ENCODE data around the gene PSMC1.

PSMC1 gene

DNA sequence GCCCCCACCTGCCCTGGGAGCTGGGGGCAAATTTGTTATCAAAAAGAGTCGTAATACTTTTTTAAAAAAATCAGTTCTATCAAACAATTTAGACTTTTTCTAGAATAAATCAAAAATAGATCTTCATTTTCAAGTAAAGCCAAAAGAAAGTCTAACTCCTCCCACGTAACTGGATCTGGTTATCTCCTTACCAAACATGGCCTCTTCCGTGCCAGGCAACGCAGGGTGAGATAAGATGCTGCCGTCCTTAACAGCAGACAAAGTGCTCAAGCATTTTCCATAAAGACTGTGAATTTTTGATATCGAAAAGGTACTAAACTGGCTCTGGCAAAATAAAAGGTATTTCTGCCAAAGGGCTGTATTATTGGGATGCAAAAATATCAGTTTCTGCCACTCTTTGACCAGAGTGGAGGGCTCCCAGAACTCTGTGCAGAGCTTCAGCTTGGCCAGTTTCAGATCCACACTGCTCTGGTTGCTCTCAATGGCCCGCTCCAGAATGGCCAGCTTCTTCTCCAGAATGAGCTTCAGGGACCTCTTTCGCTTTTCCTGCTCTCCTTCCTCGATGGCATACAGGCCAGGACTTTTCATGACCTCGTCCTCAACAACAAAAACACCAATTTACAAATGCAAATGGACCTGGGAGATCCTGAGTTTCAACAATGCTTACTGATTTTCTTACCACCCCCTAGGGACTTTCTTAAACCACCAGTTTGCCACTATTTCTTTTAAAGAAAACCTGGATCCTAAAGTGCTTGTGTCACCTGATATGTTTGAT lies 46.4 kb downstream of the PSMC1 start:
- no peaks in the 10 kb centered on the region for H3K9me3 ChIP-seq (ENCODE audit: control insufficient read depth, low read length)
- H3K4me2 ChIP-seq (ENCODE audit: low read length, poor library complexity, severe bottlenecking) = no peak overlapping the region
- no peak overlapping the region for H3K4me3 ChIP-seq (ENCODE audit: insufficient read depth in 1 of 2, low read depth in 1 of 2, low read length in 2 of 2)
- no peak overlapping the region for H2AK5ac ChIP-seq (ENCODE audit: low read length, severe bottlenecking)
- no peak overlapping the region for H4K91ac ChIP-seq (ENCODE audit: low read length)
- 88% methylated on average over 10 of the region's 10 CpGs for WGBS
- H3K79me1 ChIP-seq (replicated peaks; ENCODE audit: low read length, poor library complexity, severe bottlenecking) = peaks cover 21% of the 10 kb centered on the region
- H3K23ac ChIP-seq (ENCODE audit: low read length in 2 of 2) = no peak overlapping the region
- no peak overlapping the region for H3K4ac ChIP-seq (ENCODE audit: low read depth in 1 of 2, low read length in 2 of 2)
- no peak overlapping the region for H3K27ac ChIP-seq (ENCODE audit: low read length, poor library complexity, severe bottlenecking)
- H2BK120ac ChIP-seq (ENCODE audit: low read depth, low read length) = no peak overlapping the region
- H4K8ac ChIP-seq (ENCODE audit: low read length) = no peak overlapping the region
- H3K4me1 ChIP-seq (ENCODE audit: control insufficient read depth, insufficient read depth, low read depth, low read length) = no peaks in the 10 kb centered on the region
- H2BK15ac ChIP-seq (ENCODE audit: low read depth, poor library complexity, severe bottlenecking) = no peak overlapping the region
- H2AFZ ChIP-seq (ENCODE audit: low read depth, low read length) = no peak overlapping the region
- DNase-seq = no peak
- H3K36me3 ChIP-seq (ENCODE audit: control insufficient read depth in 1 of 2, insufficient read depth in 2 of 2, low read depth in 1 of 2, low read length in 2 of 2) = peaks cover 27 to 65% of the 10 kb centered on the region in 2 experiments
- no peak overlapping the region for H3K14ac ChIP-seq (ENCODE audit: low read length in 2 of 2)
- no peaks in the 10 kb centered on the region for H3K27me3 ChIP-seq (ENCODE audit: control insufficient read depth in 1 of 2, insufficient read depth in 1 of 2, low read length in 2 of 2)
- H2BK12ac ChIP-seq (ENCODE audit: low read length in 2 of 2) = no peak overlapping the region
- H3K18ac ChIP-seq (ENCODE audit: low read depth in 1 of 2, low read length in 2 of 2) = no peak overlapping the region
- no peak overlapping the region for H3K9ac ChIP-seq (ENCODE audit: low read length)
- H2BK5ac ChIP-seq (ENCODE audit: low read depth, low read length, poor library complexity, severe bottlenecking) = no peak overlapping the region

GRCh38 chr14:90303473-90303872 lies 47.1 kb downstream of the PSMC1 start:
- no peak overlapping the region for H2AK5ac ChIP-seq (ENCODE audit: low read length, severe bottlenecking)
- no peak overlapping the region for H3K18ac ChIP-seq (ENCODE audit: low read depth in 1 of 2, low read length in 2 of 2)
- no peak overlapping the region for H2BK5ac ChIP-seq (ENCODE audit: low read depth, low read length, poor library complexity, severe bottlenecking)
- no peak overlapping the region for H2BK12ac ChIP-seq (ENCODE audit: low read length in 2 of 2)
- no peaks in the 10 kb centered on the region for H3K27me3 ChIP-seq (ENCODE audit: control insufficient read depth in 1 of 2, insufficient read depth in 1 of 2, low read length in 2 of 2)
- H3K79me1 ChIP-seq (replicated peaks; ENCODE audit: low read length, poor library complexity, severe bottlenecking) = peaks cover 22% of the 10 kb centered on the region
- no peak overlapping the region for H3K9ac ChIP-seq (ENCODE audit: low read length)
- no peaks in the 10 kb centered on the region for H3K9me3 ChIP-seq (ENCODE audit: control insufficient read depth, low read length)
- H3K23ac ChIP-seq (ENCODE audit: low read length in 2 of 2) = no peak overlapping the region
- H2BK120ac ChIP-seq (ENCODE audit: low read depth, low read length) = no peak overlapping the region
- H3K4me2 ChIP-seq (ENCODE audit: low read length, poor library complexity, severe bottlenecking) = no peak overlapping the region
- 94% methylated on average over 4 of the region's 4 CpGs for whole genome bisulfite sequencing
- no peak overlapping the region for H4K8ac ChIP-seq (ENCODE audit: low read length)
- H3K36me3 ChIP-seq (ENCODE audit: control insufficient read depth in 1 of 2, insufficient read depth in 2 of 2, low read depth in 1 of 2, low read length in 2 of 2) = peaks cover 23 to 65% of the 10 kb centered on the region in 2 experiments
- no peak overlapping the region for H2AFZ ChIP-seq (ENCODE audit: low read depth, low read length)
- H3K4ac ChIP-seq (ENCODE audit: low read depth in 1 of 2, low read length in 2 of 2) = no peak overlapping the region
- no peak overlapping the region for H3K14ac ChIP-seq (ENCODE audit: low read length in 2 of 2)
- no peaks in the 10 kb centered on the region for H3K4me1 ChIP-seq (ENCODE audit: control insufficient read depth, insufficient read depth, low read depth, low read length)
- H3K4me3 ChIP-seq (ENCODE audit: insufficient read depth in 1 of 2, low read depth in 1 of 2, low read length in 2 of 2) = no peak overlapping the region
- H4K91ac ChIP-seq (ENCODE audit: low read length) = no peak overlapping the region
- no peak overlapping the region for H2BK15ac ChIP-seq (ENCODE audit: low read depth, poor library complexity, severe bottlenecking)
- H3K27ac ChIP-seq (ENCODE audit: low read length, poor library complexity, severe bottlenecking) = no peak overlapping the region
- no peak for DNase-seq

GRCh38 chr14:90304502-90304901 lies 48.1 kb downstream of the PSMC1 start:
- Histone ChIP-seq H3K9me3 (ENCODE audit: control insufficient read depth, low read length) (no peaks in the 10 kb centered on the region), H3K36me3 (ENCODE audit: control insufficient read depth in 1 of 2, insufficient read depth in 2 of 2, low read depth in 1 of 2, low read length in 2 of 2) (peaks cover 20 to 66% of the 10 kb centered on the region in 2 experiments), H3K18ac (ENCODE audit: low read depth in 1 of 2, low read length in 2 of 2) (no peak overlapping the region), H3K4ac (ENCODE audit: low read depth in 1 of 2, low read length in 2 of 2) (no peak overlapping the region), H4K8ac (ENCODE audit: low read length) (no peak overlapping the region), H3K4me3 (ENCODE audit: insufficient read depth in 1 of 2, low read depth in 1 of 2, low read length in 2 of 2) (no peak overlapping the region), H3K9ac (ENCODE audit: low read length) (no peak overlapping the region), H2BK12ac (ENCODE audit: low read length in 2 of 2) (no peak overlapping the region), H4K91ac (ENCODE audit: low read length) (no peak overlapping the region), H3K79me1 (replicated peaks; ENCODE audit: low read length, poor library complexity, severe bottlenecking) (peaks cover 20% of the 10 kb centered on the region), H2AFZ (ENCODE audit: low read depth, low read length) (no peak overlapping the region), H2BK5ac (ENCODE audit: low read depth, low read length, poor library complexity, severe bottlenecking) (no peak overlapping the region), H2BK15ac (ENCODE audit: low read depth, poor library complexity, severe bottlenecking) (no peak overlapping the region), H2AK5ac (ENCODE audit: low read length, severe bottlenecking) (no peak overlapping the region), H3K4me1 (ENCODE audit: control insufficient read depth, insufficient read depth, low read depth, low read length) (no peaks in the 10 kb centered on the region), H3K14ac (ENCODE audit: low read length in 2 of 2) (no peak overlapping the region), H2BK120ac (ENCODE audit: low read depth, low read length) (no peak overlapping the region), H3K27ac (ENCODE audit: low read length, poor library complexity, severe bottlenecking) (no peak overlapping the region), H3K23ac (ENCODE audit: low read length in 2 of 2) (no peak overlapping the region), H3K4me2 (ENCODE audit: low read length, poor library complexity, severe bottlenecking) (no peak overlapping the region), H3K27me3 (ENCODE audit: control insufficient read depth in 1 of 2, insufficient read depth in 1 of 2, low read length in 2 of 2) (no peaks in the 10 kb centered on the region)
- no peak for DNase-seq

- H3K9me3 ChIP-seq (ENCODE audit: control insufficient read depth, low read length) = no peaks in the 10 kb centered on the region
- no peak overlapping the region for H2AFZ ChIP-seq (ENCODE audit: low read depth, low read length)
- no peak overlapping the region for H2BK120ac ChIP-seq (ENCODE audit: low read depth, low read length)
- no peak overlapping the region for H2BK12ac ChIP-seq (ENCODE audit: low read length in 2 of 2)
- no peak overlapping the region for H3K14ac ChIP-seq (ENCODE audit: low read length in 2 of 2)
- no peak overlapping the region for H2AK5ac ChIP-seq (ENCODE audit: low read length, severe bottlenecking)
- H3K18ac ChIP-seq (ENCODE audit: low read depth in 1 of 2, low read length in 2 of 2) = no peak overlapping the region
- H2BK5ac ChIP-seq (ENCODE audit: low read depth, low read length, poor library complexity, severe bottlenecking) = no peak overlapping the region
- H3K4me2 ChIP-seq (ENCODE audit: low read length, poor library complexity, severe bottlenecking) = no peak overlapping the region
- H3K36me3 ChIP-seq (ENCODE audit: control insufficient read depth in 1 of 2, insufficient read depth in 2 of 2, low read depth in 1 of 2, low read length in 2 of 2) = peaks cover 21 to 67% of the 10 kb centered on the region in 2 experiments
- 92% methylated on average over 4 of the region's 4 CpGs for WGBS
- H2BK15ac ChIP-seq (ENCODE audit: low read depth, poor library complexity, severe bottlenecking) = no peak overlapping the region
- H3K4ac ChIP-seq (ENCODE audit: low read depth in 1 of 2, low read length in 2 of 2) = no peak overlapping the region
- no peak for DNase-seq
- no peaks in the 10 kb centered on the region for H3K4me1 ChIP-seq (ENCODE audit: control insufficient read depth, insufficient read depth, low read depth, low read length)
- peaks cover 18% of the 10 kb centered on the region for H3K79me1 ChIP-seq (replicated peaks; ENCODE audit: low read length, poor library complexity, severe bottlenecking)
- H3K4me3 ChIP-seq (ENCODE audit: insufficient read depth in 1 of 2, low read depth in 1 of 2, low read length in 2 of 2) = no peak overlapping the region
- H3K9ac ChIP-seq (ENCODE audit: low read length) = no peak overlapping the region
- no peak overlapping the region for H4K8ac ChIP-seq (ENCODE audit: low read length)
- H3K27ac ChIP-seq (ENCODE audit: low read length, poor library complexity, severe bottlenecking) = no peak overlapping the region
- no peak overlapping the region for H3K23ac ChIP-seq (ENCODE audit: low read length in 2 of 2)
- no peaks in the 10 kb centered on the region for H3K27me3 ChIP-seq (ENCODE audit: control insufficient read depth in 1 of 2, insufficient read depth in 1 of 2, low read length in 2 of 2)
- no peak overlapping the region for H4K91ac ChIP-seq (ENCODE audit: low read length)
Observed at GRCh38 chr14:90305176-90305601, 48.8 kb downstream of the PSMC1 start.

All from mesenchymal stem cell (in vitro differentiated cells and primary cell).